ENCODE measurements around the gene CDKAL1. TPM values are rescaled to one million over a fixed set of nuclear protein-coding genes. Genes with fewer than 3 reads are reported as not detected.

CDKAL1 gene
- total and polyA plus RNA-seq, 10 donors, result 4.8 to 26.9 (median 20.1) TPM

- Histone ChIP-seq H3K4me3 (no peak overlapping the region), H3K36me3 (peaks cover 0 to 11% (median 0%) of the 10 kb centered on the region in 6 donors), H3K27ac (no peak overlapping the region), H3K4me1 (no peaks in the 10 kb centered on the region), H3K9me3 (peaks cover 4 to 37% (median 27%) of the 10 kb centered on the region in 8 donors), H3K27me3 (replicated peaks in 1 of 7) (no peaks in the 10 kb centered on the region)
- no peak for DNase-seq
- TF ChIP-seq POLR2AphosphoS5 (IDR thresholded peaks at IDR 0.05) (no peak), POLR2A (IDR thresholded peaks at IDR 0.05) (no peak), CTCF (IDR thresholded peaks at IDR 0.05 in 8 of 11, conservative IDR thresholded peaks at IDR 0.05 in 3 of 11) (no peak)
- WGBS, 5 donors, result 72 to 86% (median 77%) methylated on average over 1 of the region's 1 CpG
- intact Hi-C loops (cut with DNase I; ENCODE audit: low total_unique reads), result no loop called here
Measured at GRCh38 chr6:20911712-20912111, 377.5 kb downstream of the CDKAL1 start.

- H3K27ac ChIP-seq, result no peak overlapping the region
- no peak for DNase-seq
- H3K36me3 ChIP-seq, result peaks cover 0 to 11% (median 0%) of the 10 kb centered on the region in 6 donors
- no peaks in the 10 kb centered on the region for H3K4me1 ChIP-seq
- H3K27me3 ChIP-seq (replicated peaks in 1 of 7), result no peaks in the 10 kb centered on the region
- WGBS, 5 donors, result 54 to 85% (median 78%) methylated on average over 1 of the region's 1 CpG
- TF ChIP-seq POLR2AphosphoS5 (IDR thresholded peaks at IDR 0.05) (no peak), POLR2A (IDR thresholded peaks at IDR 0.05) (no peak), CTCF (IDR thresholded peaks at IDR 0.05 in 8 of 11, conservative IDR thresholded peaks at IDR 0.05 in 3 of 11) (no peak)
- no peak overlapping the region for H3K4me3 ChIP-seq
- peaks cover 4 to 37% (median 27%) of the 10 kb centered on the region in 8 donors for H3K9me3 ChIP-seq
- intact Hi-C loops (cut with DNase I; ENCODE audit: low total_unique reads), result no loop called here
Measured at GRCh38 chr6:20915156-20915555, 380.9 kb downstream of the CDKAL1 start.

GRCh38 chr6:20915626-20916025 lies 381.4 kb downstream of the CDKAL1 start:
- no peak for DNase-seq
- no peaks in the 10 kb centered on the region for H3K4me1 ChIP-seq

GRCh38 chr6:20916086-20916485 lies 381.8 kb downstream of the CDKAL1 start:
- no peak for TF ChIP-seq POLR2AphosphoS5 (IDR thresholded peaks at IDR 0.05)
- no peak for TF ChIP-seq POLR2A (IDR thresholded peaks at IDR 0.05)
- TF ChIP-seq CTCF (IDR thresholded peaks at IDR 0.05 in 8 of 11, conservative IDR thresholded peaks at IDR 0.05 in 3 of 11), result no peak
- Histone ChIP-seq H3K27me3 (replicated peaks in 1 of 7) (no peaks in the 10 kb centered on the region), H3K4me3 (no peak overlapping the region)

More at GRCh38 chr6:20915626-20916025, 381.4 kb downstream of the CDKAL1 start:
- H3K36me3 ChIP-seq, result peaks cover 0 to 11% (median 0%) of the 10 kb centered on the region in 6 donors
- H3K9me3 ChIP-seq, result peaks cover 4 to 37% (median 27%) of the 10 kb centered on the region in 8 donors
- intact Hi-C loops (cut with DNase I; ENCODE audit: low total_unique reads), result no loop called here
- H3K27me3 ChIP-seq (replicated peaks in 1 of 7), result no peaks in the 10 kb centered on the region
- H3K27ac ChIP-seq, result no peak overlapping the region
- no peak overlapping the region for H3K4me3 ChIP-seq
- WGBS, 5 donors, result 96 to 100% (median 98%) methylated on average over 1 of the region's 1 CpG
- TF ChIP-seq POLR2A (IDR thresholded peaks at IDR 0.05) (no peak), POLR2AphosphoS5 (IDR thresholded peaks at IDR 0.05) (no peak), CTCF (IDR thresholded peaks at IDR 0.05 in 8 of 11, conservative IDR thresholded peaks at IDR 0.05 in 3 of 11) (no peak)

More at GRCh38 chr6:20916086-20916485, 381.8 kb downstream of the CDKAL1 start:
- H3K9me3 ChIP-seq, result peaks cover 4 to 37% (median 27%) of the 10 kb centered on the region in 8 donors
- intact Hi-C loops (cut with DNase I; ENCODE audit: low total_unique reads), result no loop called here
- H3K36me3 ChIP-seq, result peaks cover 0 to 11% (median 0%) of the 10 kb centered on the region in 6 donors
- no peaks in the 10 kb centered on the region for H3K4me1 ChIP-seq
- no peak for DNase-seq
- 64 to 91% (median 81%) methylated on average over 3 of the region's 3 CpGs for WGBS, 5 donors
- H3K27ac ChIP-seq, result no peak overlapping the region

Measured in spleen (tissue), 11 donors.